NCI-H2196 (cell line): ENCODE data around the gene PCDHA3.
"Not testable (repeated sequence)": the region's sequence is repeated elsewhere in the genome, so short reads cannot be mapped to it uniquely, and the experiment has no call there.

Source experiments
- DNase-seq: peaks from one replicate; lab custom pipeline; 2025; ENCODE audit not compliant: unreplicated experiment; lab: John Stamatoyannopoulos, UW

The PCDHA3 gene

GRCh38 chr5:140800816-140801493 lies at the start of gene PCDHA3:
PCDHA3 (plus strand) TSS chr5:140801057.
- peak; percentile 8 for DNase-seq

- DNase-seq: no peak
These were observed 47.3 kb upstream of the PCDHA3 start for GRCh38 chr5:140753561-140753960.

GRCh38 chr5:140764177-140764973 lies 36.5 kb upstream of the PCDHA3 start:
- DNase-seq: no peak

GRCh38 chr5:140767444-140767843 lies 33.4 kb upstream of the PCDHA3 start:
- DNase-seq: no peak

GRCh38 chr5:140780512-140780911 lies 20.3 kb upstream of the PCDHA3 start:
- DNase-seq: no peak

- peak; percentile 24 for DNase-seq
These were observed 14.8 kb upstream of the PCDHA3 start, which contains the start of gene PCDHA1 for GRCh38 chr5:140785905-140786686. PCDHA1 (plus strand) TSS chr5:140786140.

GRCh38 chr5:140787422-140787821 lies 13.4 kb upstream of the PCDHA3 start:
- not testable (repeated sequence) for DNase-seq

GRCh38 chr5:140787849-140788504 lies 12.9 kb upstream of the PCDHA3 start:
- DNase-seq: not testable (repeated sequence)

GRCh38 chr5:140791089-140791488 lies 9.8 kb upstream of the PCDHA3 start:
- DNase-seq: no peak

- DNase-seq: no peak
These were observed 6.1 kb upstream of the PCDHA3 start, which contains the start of gene PCDHA2 for GRCh38 chr5:140794595-140795258. PCDHA2 (plus strand) TSS chr5:140794852.

GRCh38 chr5:140795259-140795641 lies 5.6 kb upstream of the PCDHA3 start:
- DNase-seq: no peak

GRCh38 chr5:140796072-140796717 lies 4.7 kb upstream of the PCDHA3 start:
- DNase-seq: not testable (repeated sequence)

- DNase-seq: no peak
These were observed 4.2 kb upstream of the PCDHA3 start for GRCh38 chr5:140796718-140797095.

- no peak for DNase-seq
These were observed 611 bp downstream of the PCDHA3 start for GRCh38 chr5:140801494-140801841.

GRCh38 chr5:140802381-140802780 lies 1.5 kb downstream of the PCDHA3 start:
- not testable (repeated sequence) for DNase-seq

GRCh38 chr5:140802781-140803271 lies 2.0 kb downstream of the PCDHA3 start:
- no peak for DNase-seq

GRCh38 chr5:140806834-140807775 lies 6.2 kb downstream of the PCDHA3 start, which contains the start of gene PCDHA4:
PCDHA4 (plus strand) TSS chr5:140807068.
- no peak for DNase-seq

GRCh38 chr5:140808241-140808888 lies 7.5 kb downstream of the PCDHA3 start:
- DNase-seq: not testable (repeated sequence)
